ENCODE data around the gene OSBPL1A. TPM values are rescaled to one million over a fixed set of nuclear protein-coding genes. Genes with fewer than 3 reads are reported as not detected.

The OSBPL1A gene
- total RNA-seq = 22.8 and 29.1 TPM in 2 replicates

GRCh38 chr18:24397694-24398368 lies at the start of gene OSBPL1A:
TSS of gene OSBPL1A (minus strand) at chr18:24397824. CDS start at chr18:24377533, 20,291 bp downstream.

GRCh38 chr18:24426398-24427294 lies 29.0 kb upstream of the OSBPL1A start, which contains the start of gene IMPACT:
TSS of gene IMPACT (plus strand) at chr18:24426670. CDS start at chr18:24426757, 87 bp downstream.

GRCh38 chr18:24138789-24139616 lies 258.6 kb downstream of the OSBPL1A start, which contains the start of gene CABYR:
TSS of gene CABYR (plus strand) at chr18:24139062. CDS start at chr18:24143115, 4,053 bp downstream.

Other genes with a start within 250 kb of the OSBPL1A start
- gene IMPACT, start 28.8 kb upstream of the OSBPL1A start, total RNA-seq = 22.2 and 28.9 TPM in 2 replicates
- 0.10 TPM in 1 of 2 replicates, not detected in the other for gene HRH4, start 62.8 kb upstream of the OSBPL1A start, total RNA-seq

Measured in cardiac ventricle fibroblast (primary cell).